Lower lobe of right lung (tissue), 2 donors: ENCODE data around the gene POU2AF3. TPM values are rescaled to one million over a fixed set of nuclear protein-coding genes. Genes with fewer than 3 reads are reported as not detected.

Experiments used
- ATAC-seq, 2 donors: fragments of 200-7000 bp; cut with Tn5 transposase; one replicate each; pipeline ENCODE4 v1.9.1; 2020 to 2022; ENCODE audit warnings: mild to moderate bottlenecking in 2 of 2, moderate library complexity in 2 of 2
- DNase-seq: peaks from one replicate; pipeline ENCODE4 v3.0.0-alpha.2; 2020
- H3K27ac ChIP-seq: fragments of 200-600 bp; one replicate; pipeline ENCODE4 v1.8.0; 2022
- H3K27me3 ChIP-seq: fragments of 200-600 bp; one replicate; pipeline ENCODE4 v1.8.0; 2022; ENCODE audit warnings: low read depth
- H3K36me3 ChIP-seq: fragments of 200-600 bp; one replicate; pipeline ENCODE4 v1.8.0; 2022; ENCODE audit warnings: mild to moderate bottlenecking
- H3K4me1 ChIP-seq: fragments of 200-600 bp; one replicate; pipeline ENCODE4 v1.8.0; 2022
- H3K4me3 ChIP-seq: fragments of 200-600 bp; one replicate; pipeline ENCODE4 v1.8.0; 2022; ENCODE audit warnings: mild to moderate bottlenecking
- H3K9me3 ChIP-seq: fragments of 200-600 bp; one replicate; pipeline ENCODE4 v1.8.0; 2022
- CTCF ChIP-seq: fragments of 200-600 bp; IDR thresholded peaks from one replicate; pipeline ENCODE4 v1.8.0; 2022; ENCODE audit warnings: antibody characterized with exemption, mild to moderate bottlenecking
- intact Hi-C: fragments of 100-400 bp; cut with DNase I; formaldehyde crosslinking; loops from one replicate; pipeline ENCODE4 v1.11.0; 2022
- total RNA-seq: library from RNA; stranded (reverse); fragmentation: NEBNext Ultra II Directional; extraction: Animal tissue kit (Norgen Biotek cat#: 25700); gene quantifications from one replicate; pipeline ENCODE4 v1.2.1, GENCODE V29; 2021
- donor health status: DM: no; HTN: yes; CAD: no; lungs with severe emphysema.

Gene POU2AF3
- total RNA-seq, 1 donor from 2014 or later = 3.4 TPM

- no peak for TF ChIP-seq CTCF
- Histone ChIP-seq H3K27ac (no peak overlapping the region), H3K27me3 (peaks cover 3% of the 10 kb centered on the region), H3K4me3 (no peak overlapping the region), H3K36me3 (no peaks in the 10 kb centered on the region), H3K4me1 (peaks cover 8% of the 10 kb centered on the region), H3K9me3 (no peaks in the 10 kb centered on the region)
- intact Hi-C loops = no loop called here
- no peak for DNase-seq
- ATAC-seq = no peak
Observed at GRCh38 chr11:111306321-111306720, 8.0 kb downstream of the POU2AF3 start.

GRCh38 chr11:111307472-111308108 is 9.2 kb downstream of the POU2AF3 start:
- Histone ChIP-seq H3K4me3 (no peak overlapping the region), H3K9me3 (no peaks in the 10 kb centered on the region), H3K36me3 (no peaks in the 10 kb centered on the region), H3K27me3 (peaks cover 3% of the 10 kb centered on the region), H3K4me1 (no peaks in the 10 kb centered on the region), H3K27ac (no peak overlapping the region)
- DNase-seq = no peak
- intact Hi-C loops = no loop called here
- ATAC-seq = no peak
- TF ChIP-seq CTCF = no peak

- intact Hi-C loops = no loop called here
Observed at GRCh38 chr11:111308140-111308539, 9.8 kb downstream of the POU2AF3 start.

GRCh38 chr11:111309215-111309915 is 11.0 kb downstream of the POU2AF3 start:
- DNase-seq (no peak), ATAC-seq (peak in 1 of 2 donors; percentile 34)
- no peak overlapping the region for H3K27ac ChIP-seq
- no peak for TF ChIP-seq CTCF
- H3K27me3 ChIP-seq = peaks cover 3% of the 10 kb centered on the region
- H3K36me3 ChIP-seq = no peaks in the 10 kb centered on the region
- H3K4me1 ChIP-seq = no peaks in the 10 kb centered on the region
- intact Hi-C loops = no loop called here
- no peaks in the 10 kb centered on the region for H3K9me3 ChIP-seq
- no peak overlapping the region for H3K4me3 ChIP-seq

More at GRCh38 chr11:111308140-111308539, 9.8 kb downstream of the POU2AF3 start:
- Histone ChIP-seq H3K4me1 (no peaks in the 10 kb centered on the region), H3K9me3 (no peaks in the 10 kb centered on the region), H3K4me3 (no peak overlapping the region), H3K27ac (no peak overlapping the region), H3K36me3 (no peaks in the 10 kb centered on the region), H3K27me3 (peaks cover 3% of the 10 kb centered on the region)
- no peak for TF ChIP-seq CTCF
- no peak for ATAC-seq
- DNase-seq = peak; percentile 62

- intact Hi-C loops = no loop called here
- ATAC-seq (peak; percentile 36 to 41), DNase-seq (no peak)
- H3K36me3 ChIP-seq = no peaks in the 10 kb centered on the region
- no peaks in the 10 kb centered on the region for H3K4me1 ChIP-seq
- no peak overlapping the region for H3K27ac ChIP-seq
- no peak overlapping the region for H3K4me3 ChIP-seq
- H3K9me3 ChIP-seq = no peaks in the 10 kb centered on the region
- H3K27me3 ChIP-seq = peaks cover 3% of the 10 kb centered on the region
- TF ChIP-seq CTCF = no peak
Observed at GRCh38 chr11:111310088-111310487, 11.7 kb downstream of the POU2AF3 start.
